Measurements from ENCODE around the gene ABT1. TPM values are rescaled to one million over a fixed set of nuclear protein-coding genes. Genes with fewer than 3 reads are reported as not detected.

Gene ABT1
- total RNA-seq, 2 donors from 2014 or later: 20.3 to 28.2 TPM

- DNase-seq (ENCODE audit: low spot score in 2 of 2) (no peak), ATAC-seq (no peak)
- peaks cover 0 to 7% of the 10 kb centered on the region in 2 donors for H3K9me3 Mint-ChIP-seq
- no peak overlapping the region for H3K27ac Mint-ChIP-seq
- peaks cover 0 to 6% of the 10 kb centered on the region in 2 donors for H3K36me3 Mint-ChIP-seq
Observed at GRCh38 chr6:26623339-26623859, 26.6 kb downstream of the ABT1 start.

GRCh38 chr6:26624557-26624956, 27.8 kb downstream of the ABT1 start:
- DNase-seq (ENCODE audit: low spot score in 2 of 2) (no peak), ATAC-seq (no peak)
- Mint-ChIP-seq H3K27ac (no peak overlapping the region), H3K9me3 (peaks cover 0 to 7% of the 10 kb centered on the region in 2 donors), H3K36me3 (peaks cover 0 to 6% of the 10 kb centered on the region in 2 donors)

DNA sequence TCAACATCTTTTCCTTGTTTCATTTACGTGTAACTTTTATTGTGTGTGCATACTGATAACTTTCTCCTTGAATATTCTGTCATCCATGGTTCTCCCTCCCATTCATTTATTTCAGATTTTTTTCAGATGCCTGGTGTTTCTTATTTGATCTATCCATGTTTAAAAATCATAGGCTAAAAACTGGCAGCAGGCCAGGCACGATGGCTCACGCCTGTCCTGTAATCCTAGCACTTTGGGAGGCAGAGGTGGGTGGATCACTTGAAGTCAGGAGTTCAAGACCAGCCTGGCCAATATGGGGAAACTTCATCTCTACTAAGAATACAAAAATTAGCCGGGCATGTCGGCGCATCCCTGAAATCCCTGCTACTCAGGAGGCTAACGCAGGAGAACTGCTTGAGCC, 31.1 kb downstream of the ABT1 start:
- peaks cover 4 to 7% of the 10 kb centered on the region in 2 donors for H3K9me3 Mint-ChIP-seq
- peaks cover 0 to 6% of the 10 kb centered on the region in 2 donors for H3K36me3 Mint-ChIP-seq
- no peak overlapping the region for H3K27ac Mint-ChIP-seq
- no peak for ATAC-seq
- DNase-seq (ENCODE audit: low spot score in 2 of 2): no peak

DNA sequence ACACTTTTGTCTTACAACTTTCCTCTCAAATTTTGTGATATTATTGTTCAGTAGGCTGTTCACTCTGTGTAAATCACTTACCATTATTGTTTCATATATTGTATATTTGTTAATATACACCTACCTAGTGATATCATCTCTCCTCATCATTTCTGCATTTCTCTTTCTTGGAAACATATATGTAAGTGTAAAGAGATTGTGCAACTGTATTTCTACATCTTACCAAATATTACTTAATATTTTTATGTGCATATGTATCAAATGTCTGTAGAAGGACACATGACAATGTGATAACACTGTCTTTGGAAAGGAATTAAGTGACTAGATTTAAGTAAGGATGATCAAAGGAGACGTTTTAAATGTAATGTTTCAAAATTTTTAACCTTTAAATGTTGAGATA, 32.6 kb downstream of the ABT1 start:
- H3K27ac Mint-ChIP-seq: no peak overlapping the region
- H3K9me3 Mint-ChIP-seq: peaks cover 4 to 7% of the 10 kb centered on the region in 2 donors
- peaks cover 0 to 4% of the 10 kb centered on the region in 2 donors for H3K36me3 Mint-ChIP-seq
- ATAC-seq (no peak), DNase-seq (ENCODE audit: low spot score in 2 of 2) (no peak)

DNA sequence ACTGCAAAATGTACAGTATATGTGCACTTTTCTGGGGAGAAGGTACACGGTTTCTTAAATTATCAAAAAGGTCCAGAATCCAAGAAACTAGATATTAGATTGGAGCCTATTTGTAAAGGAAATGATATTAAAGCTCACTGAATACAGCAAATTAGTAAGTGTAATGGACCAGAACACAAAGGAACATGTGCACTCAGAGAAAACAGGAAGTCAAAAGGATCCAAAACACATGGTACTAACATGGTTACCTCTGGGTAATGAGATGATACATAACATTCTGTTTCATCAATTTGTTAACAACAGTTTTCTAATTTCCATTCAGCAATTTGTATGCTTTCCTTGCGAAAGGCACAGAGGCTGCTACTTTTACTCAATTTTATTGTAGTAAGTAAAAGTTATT, 44.1 kb downstream of the ABT1 start:
- ATAC-seq (no peak), DNase-seq (ENCODE audit: low spot score in 2 of 2) (no peak)
- Mint-ChIP-seq H3K36me3 (peaks cover 58 to 60% of the 10 kb centered on the region in 2 donors), H3K27ac (no peak overlapping the region), H3K9me3 (peaks cover 22 to 39% of the 10 kb centered on the region in 2 donors)

DNA sequence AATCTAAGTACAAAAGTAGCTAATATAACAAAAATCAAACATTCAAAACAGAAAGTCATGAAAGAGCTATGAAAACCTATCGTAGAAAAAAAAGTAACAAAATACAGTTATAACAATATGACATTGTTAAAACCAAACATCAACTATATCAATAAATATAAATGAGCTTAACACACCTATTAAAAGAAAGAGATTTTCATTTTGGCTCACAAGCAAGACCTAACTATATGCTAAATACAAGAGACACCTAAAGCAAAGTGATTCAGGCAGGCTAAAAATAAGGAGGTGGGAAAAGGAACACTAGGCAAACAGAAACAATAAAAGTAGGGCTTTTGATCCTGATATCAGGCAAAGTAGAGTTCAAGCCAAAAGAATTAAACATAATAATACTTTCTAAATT, 49.3 kb downstream of the ABT1 start:
- ATAC-seq (no peak), DNase-seq (ENCODE audit: low spot score in 2 of 2) (no peak)
- Mint-ChIP-seq H3K36me3 (peaks cover 43 to 54% of the 10 kb centered on the region in 2 donors), H3K27ac (no peak overlapping the region), H3K9me3 (peaks cover 10 to 27% of the 10 kb centered on the region in 2 donors)

Other genes starting within 250 kb of the ABT1 start
- gene BTN3A2, start 231.8 kb upstream of the ABT1 start, total RNA-seq: 100 to 1,000 TPM in 1 of 2 donors, 10 to 100 TPM in 1; 78.2 to 121 TPM
- gene BTN2A2, start 213.8 kb upstream of the ABT1 start, total RNA-seq: 10 to 100 TPM; 23.5 to 43.5 TPM
- 10 to 100 TPM; 47.8 to 79.8 TPM for gene BTN3A1, start 194.7 kb upstream of the ABT1 start, total RNA-seq
- gene BTN3A3, start 156.4 kb upstream of the ABT1 start, total RNA-seq: 10 to 100 TPM; 49.7 to 63.8 TPM
- 10 to 100 TPM; 21.8 to 37.0 TPM for gene BTN2A1, start 139.0 kb upstream of the ABT1 start, total RNA-seq
- under 1 TPM in 1 of 2 donors, not detected in 1; 0.16 TPM for gene BTN1A1, start 96.7 kb upstream of the ABT1 start, total RNA-seq
- 10 to 100 TPM; 87.0 to 98.0 TPM for gene HMGN4, start 58.6 kb upstream of the ABT1 start, total RNA-seq
- 10 to 100 TPM; 10.2 to 13.8 TPM for gene ZNF322, start 62.8 kb downstream of the ABT1 start, total RNA-seq

All from activated naive CD4-positive, alpha-beta T cell treated with anti-CD3 and anti-CD28 coated beads, Interleukin-2, amount 50 U/mL, for 72 hours (primary cell).